Measurements from ENCODE around the gene C13orf46.
"Not testable (repeated sequence)": the region's sequence is repeated elsewhere in the genome, so short reads cannot be mapped to it uniquely, and the experiment has no call there.

Gene C13orf46

DNA sequence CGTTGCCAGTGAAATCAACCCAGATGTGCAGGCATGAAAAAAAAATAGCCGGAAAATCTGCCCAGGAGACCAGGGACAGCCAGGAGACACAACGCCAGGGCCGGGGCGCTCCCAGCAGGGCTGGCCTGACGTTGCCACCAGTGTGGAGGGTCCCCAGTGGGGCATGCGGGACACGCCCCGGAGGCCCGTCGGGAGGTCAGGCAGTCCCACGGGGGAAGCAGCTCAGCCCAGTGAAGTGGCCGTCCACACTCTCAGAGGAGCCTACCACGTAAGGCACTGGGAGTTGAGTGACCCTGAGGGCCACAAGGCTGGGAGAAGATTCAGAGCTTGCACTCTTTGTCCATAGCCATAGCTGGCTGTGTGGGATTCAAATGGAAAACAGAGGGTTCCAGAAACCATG, 56.8 kb downstream of the C13orf46 start:
- TF ChIP-seq ZNF274 (IDR thresholded peaks at IDR 0.05; ENCODE audit: low read depth, low read length), result no peak
- no peak for TF ChIP-seq SUZ12 (IDR thresholded peaks at IDR 0.05; ENCODE audit: extremely low read depth, insufficient read depth, insufficient read length)
- no peak for TF ChIP-seq YY1 (IDR thresholded peaks at IDR 0.05; ENCODE audit: insufficient read depth, insufficient read length)
- no peak overlapping the region for H3K4me3 ChIP-seq (ENCODE audit: insufficient read length, low read depth)
- H3K36me3 ChIP-seq (ENCODE audit: insufficient read depth, insufficient read length, low read length), result no peaks in the 10 kb centered on the region
- no peaks in the 10 kb centered on the region for H3K4me1 ChIP-seq (ENCODE audit: insufficient read depth, insufficient read length)
- DNase-seq (ENCODE audit: low read depth, low spot score), result no peak
- peaks cover 2% of the 10 kb centered on the region for H3K27me3 ChIP-seq (ENCODE audit: insufficient read depth, insufficient read length)
- H3K9me3 ChIP-seq (ENCODE audit: insufficient read depth, low read length), result peaks cover 4% of the 10 kb centered on the region; the same call in 1 of the 2 replicates
- no peak overlapping the region for H3K9ac ChIP-seq (ENCODE audit: insufficient read length, low read depth)

DNA sequence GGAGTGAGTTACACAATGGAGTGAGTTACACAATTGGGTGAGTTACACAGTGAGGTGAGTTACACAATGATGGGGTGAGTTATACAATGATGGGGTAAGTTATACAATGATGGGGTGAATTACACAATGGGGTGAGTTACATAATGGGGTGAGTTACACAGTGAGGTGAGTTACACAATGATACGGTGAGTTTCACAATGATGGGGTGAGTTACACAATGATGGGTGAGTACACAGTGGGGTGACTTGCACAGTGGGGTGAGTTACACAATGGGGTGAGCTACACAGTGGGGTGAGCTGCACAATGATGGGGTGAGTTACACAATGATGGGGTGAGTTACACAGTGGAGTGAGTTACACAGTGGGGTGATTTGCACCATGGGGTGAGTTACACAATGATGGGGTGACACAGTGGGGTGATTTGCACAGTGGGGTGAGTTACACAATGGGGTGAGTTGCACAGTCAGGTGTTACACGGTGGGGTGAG, 57.5 kb downstream of the C13orf46 start:
- peaks cover 2% of the 10 kb centered on the region for H3K27me3 ChIP-seq (ENCODE audit: insufficient read depth, insufficient read length)
- H3K4me1 ChIP-seq (ENCODE audit: insufficient read depth, insufficient read length), result no peaks in the 10 kb centered on the region
- no peak for DNase-seq (ENCODE audit: low read depth, low spot score)
- TF ChIP-seq YY1 (IDR thresholded peaks at IDR 0.05; ENCODE audit: insufficient read depth, insufficient read length), result no peak
- no peak for TF ChIP-seq SUZ12 (IDR thresholded peaks at IDR 0.05; ENCODE audit: extremely low read depth, insufficient read depth, insufficient read length)
- TF ChIP-seq ZNF274 (IDR thresholded peaks at IDR 0.05; ENCODE audit: low read depth, low read length), result no peak
- H3K9ac ChIP-seq (ENCODE audit: insufficient read length, low read depth), result no peak overlapping the region
- H3K4me3 ChIP-seq (ENCODE audit: insufficient read length, low read depth), result no peak overlapping the region
- H3K9me3 ChIP-seq (ENCODE audit: insufficient read depth, low read length), result peaks cover 10% of the 10 kb centered on the region; the same call in 1 of the 2 replicates
- H3K36me3 ChIP-seq (ENCODE audit: insufficient read depth, insufficient read length, low read length), result no peaks in the 10 kb centered on the region

DNA sequence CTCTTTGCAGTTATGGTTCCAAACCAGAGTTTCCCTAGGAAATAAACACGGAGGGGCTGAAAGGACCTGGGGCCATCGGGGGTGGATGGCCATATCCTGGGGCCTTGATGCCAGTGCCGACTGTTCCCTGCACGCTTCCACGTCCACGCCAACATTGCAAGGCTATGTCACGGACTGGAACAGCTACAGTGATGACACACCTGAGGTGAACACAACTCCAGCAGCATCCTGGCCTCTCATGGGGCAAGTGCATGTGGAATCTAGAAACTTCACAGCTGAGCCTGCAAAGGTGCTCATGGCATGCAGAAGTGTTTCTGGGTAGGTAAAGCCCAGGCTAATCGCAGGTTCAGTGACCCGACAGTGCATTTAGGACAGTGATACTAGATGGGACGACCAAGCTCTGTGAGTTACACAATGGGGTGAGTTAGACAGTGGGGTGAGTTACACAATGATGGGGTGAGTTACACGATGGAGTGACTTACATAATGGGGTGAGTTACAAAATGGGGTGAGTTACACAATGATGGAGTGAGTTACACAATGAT, 58.0 kb downstream of the C13orf46 start:
- no peak overlapping the region for H3K4me3 ChIP-seq (ENCODE audit: insufficient read length, low read depth)
- H3K9ac ChIP-seq (ENCODE audit: insufficient read length, low read depth), result no peak overlapping the region
- peaks cover 2% of the 10 kb centered on the region for H3K27me3 ChIP-seq (ENCODE audit: insufficient read depth, insufficient read length)
- TF ChIP-seq YY1 (IDR thresholded peaks at IDR 0.05; ENCODE audit: insufficient read depth, insufficient read length) (no peak), ZNF274 (IDR thresholded peaks at IDR 0.05; ENCODE audit: low read depth, low read length) (no peak), SUZ12 (IDR thresholded peaks at IDR 0.05; ENCODE audit: extremely low read depth, insufficient read depth, insufficient read length) (no peak)
- peaks cover 10% of the 10 kb centered on the region; the same call in 1 of the 2 replicates for H3K9me3 ChIP-seq (ENCODE audit: insufficient read depth, low read length)
- no peaks in the 10 kb centered on the region for H3K36me3 ChIP-seq (ENCODE audit: insufficient read depth, insufficient read length, low read length)
- H3K4me1 ChIP-seq (ENCODE audit: insufficient read depth, insufficient read length), result no peaks in the 10 kb centered on the region
- DNase-seq (ENCODE audit: low read depth, low spot score), result no peak

DNA sequence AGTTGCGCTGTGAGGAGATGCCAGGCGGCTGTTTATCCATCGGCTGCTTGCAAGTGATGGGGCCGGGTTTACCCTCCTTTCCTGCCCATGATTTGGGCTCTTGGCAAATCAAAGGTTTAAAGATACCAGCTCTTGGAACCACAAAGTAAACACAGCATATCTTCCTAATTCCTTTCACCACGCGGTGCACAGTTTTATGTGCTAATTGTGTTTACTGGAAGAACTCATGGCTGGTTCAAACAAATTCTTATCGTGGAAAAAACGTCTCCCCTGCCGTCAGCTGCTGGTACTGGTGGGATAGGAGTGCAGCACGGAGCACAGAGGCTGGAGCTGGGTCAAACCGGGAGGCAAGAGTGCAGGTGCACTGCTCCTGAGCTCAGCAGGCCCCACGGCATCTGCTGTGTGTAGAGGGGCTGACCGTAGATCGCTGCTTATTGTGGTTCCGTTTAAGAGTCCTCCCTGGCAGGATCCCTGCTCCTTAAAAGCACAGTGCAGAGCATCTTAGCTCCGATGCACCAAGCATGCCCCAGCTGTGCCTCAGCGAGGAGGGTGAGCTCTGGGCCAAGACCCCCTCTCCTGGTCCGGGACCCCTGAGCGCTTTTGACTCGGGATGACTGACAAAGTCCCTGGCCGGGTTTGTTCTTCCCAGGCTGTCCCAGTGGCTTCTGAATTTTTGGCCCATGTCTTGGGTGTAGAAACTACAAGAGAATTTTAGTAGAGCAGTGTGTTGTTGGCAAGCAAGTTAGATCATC, 58.7 kb downstream of the C13orf46 start:
- H3K4me3 ChIP-seq (ENCODE audit: insufficient read length, low read depth), result no peak overlapping the region
- H3K9me3 ChIP-seq (ENCODE audit: insufficient read depth, low read length), result peaks cover 10% of the 10 kb centered on the region; the same call in 1 of the 2 replicates
- H3K4me1 ChIP-seq (ENCODE audit: insufficient read depth, insufficient read length), result no peaks in the 10 kb centered on the region
- DNase-seq (ENCODE audit: low read depth, low spot score), result no peak
- H3K27me3 ChIP-seq (ENCODE audit: insufficient read depth, insufficient read length), result peaks cover 2% of the 10 kb centered on the region
- no peaks in the 10 kb centered on the region for H3K36me3 ChIP-seq (ENCODE audit: insufficient read depth, insufficient read length, low read length)
- TF ChIP-seq YY1 (IDR thresholded peaks at IDR 0.05; ENCODE audit: insufficient read depth, insufficient read length) (no peak), SUZ12 (IDR thresholded peaks at IDR 0.05; ENCODE audit: extremely low read depth, insufficient read depth, insufficient read length) (no peak), ZNF274 (IDR thresholded peaks at IDR 0.05; ENCODE audit: low read depth, low read length) (no peak)
- H3K9ac ChIP-seq (ENCODE audit: insufficient read length, low read depth), result no peak overlapping the region

DNA sequence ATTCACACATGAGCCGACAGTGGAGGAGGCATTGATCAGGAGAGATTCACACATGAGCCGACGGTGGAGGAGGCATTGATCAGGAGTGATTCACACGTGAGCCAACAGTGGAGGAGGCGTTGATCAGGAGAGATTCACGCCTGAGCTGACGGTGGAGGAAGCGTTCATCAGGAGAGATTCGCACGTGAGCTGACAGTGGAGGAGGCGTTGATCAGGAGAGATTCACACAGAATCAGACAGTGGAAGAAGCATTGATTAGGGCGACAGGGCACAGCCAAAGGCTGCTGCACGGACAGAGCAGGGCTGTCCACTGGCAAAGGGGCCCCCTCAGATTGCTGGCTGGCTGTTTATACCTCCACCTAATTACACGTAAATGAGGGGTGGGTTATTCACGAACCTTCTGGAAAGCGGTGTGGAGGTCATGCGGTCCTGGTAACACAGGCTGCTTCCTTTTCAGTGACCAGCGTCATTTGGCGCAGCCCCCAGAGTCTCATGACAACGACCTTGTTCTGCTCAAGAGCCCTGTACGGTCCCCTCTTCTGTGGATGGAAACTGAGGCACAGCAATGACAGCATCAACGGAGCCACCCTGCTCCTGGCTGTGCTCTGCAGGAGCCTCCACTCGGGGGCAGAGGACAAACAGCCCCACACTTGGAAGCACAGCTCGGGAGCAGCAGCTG, 59.4 kb downstream of the C13orf46 start:
- Histone ChIP-seq H3K27me3 (ENCODE audit: insufficient read depth, insufficient read length) (peaks cover 2% of the 10 kb centered on the region), H3K4me3 (ENCODE audit: insufficient read length, low read depth) (no peak overlapping the region), H3K36me3 (ENCODE audit: insufficient read depth, insufficient read length, low read length) (no peaks in the 10 kb centered on the region), H3K9ac (ENCODE audit: insufficient read length, low read depth) (no peak overlapping the region), H3K4me1 (ENCODE audit: insufficient read depth, insufficient read length) (no peaks in the 10 kb centered on the region), H3K9me3 (ENCODE audit: insufficient read depth, low read length) (peaks cover 10% of the 10 kb centered on the region; the same call in 1 of the 2 replicates)
- TF ChIP-seq SUZ12 (IDR thresholded peaks at IDR 0.05; ENCODE audit: extremely low read depth, insufficient read depth, insufficient read length) (no peak), YY1 (IDR thresholded peaks at IDR 0.05; ENCODE audit: insufficient read depth, insufficient read length) (no peak), ZNF274 (IDR thresholded peaks at IDR 0.05; ENCODE audit: low read depth, low read length) (no peak)
- no peak for DNase-seq (ENCODE audit: low read depth, low spot score)

- not testable (repeated sequence) for H3K36me3 ChIP-seq (ENCODE audit: insufficient read depth, insufficient read length, low read length); H3K27me3 ChIP-seq (ENCODE audit: insufficient read depth, insufficient read length); DNase-seq (ENCODE audit: low read depth, low spot score); H3K4me3 ChIP-seq (ENCODE audit: insufficient read length, low read depth); H3K9ac ChIP-seq (ENCODE audit: insufficient read length, low read depth); H3K4me1 ChIP-seq (ENCODE audit: insufficient read depth, insufficient read length); H3K9me3 ChIP-seq (ENCODE audit: insufficient read depth, low read length)
Measured at GRCh38 chr13:113913838-113914237, 60.0 kb downstream of the C13orf46 start.

DNA sequence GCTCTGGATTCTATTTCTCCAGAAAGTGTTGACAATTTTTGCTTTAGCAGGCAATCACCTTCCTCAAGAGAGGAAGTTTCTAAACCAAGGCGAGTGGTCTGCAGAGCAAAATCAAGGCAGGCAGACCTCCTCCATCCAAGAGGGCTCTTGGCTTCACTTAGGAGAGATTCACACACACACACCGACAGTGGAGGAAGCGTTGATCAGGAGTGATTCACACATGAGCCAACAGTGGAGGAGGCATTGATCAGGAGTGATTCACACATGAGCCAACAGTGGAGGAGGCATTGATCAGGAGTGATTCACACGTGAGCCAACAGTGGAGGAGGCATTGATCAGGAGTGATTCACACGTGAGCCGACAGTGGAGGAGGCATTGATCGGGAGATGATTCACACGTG, 60.5 kb downstream of the C13orf46 start:
- H3K4me1 ChIP-seq (ENCODE audit: insufficient read depth, insufficient read length); H3K4me3 ChIP-seq (ENCODE audit: insufficient read length, low read depth); H3K9me3 ChIP-seq (ENCODE audit: insufficient read depth, low read length); H3K27me3 ChIP-seq (ENCODE audit: insufficient read depth, insufficient read length); H3K36me3 ChIP-seq (ENCODE audit: insufficient read depth, insufficient read length, low read length); DNase-seq (ENCODE audit: low read depth, low spot score); H3K9ac ChIP-seq (ENCODE audit: insufficient read length, low read depth): not testable (repeated sequence)
